GM21786 (cell line): ENCODE results near the gene MRPL17.
A peak's percentile ranks its signal among the peaks of the same experiment; 100 is the strongest.
"Not testable (repeated sequence)": the region's sequence is repeated elsewhere in the genome, so short reads cannot be mapped to it uniquely, and the experiment has no call there.

Experiments
- ATAC-seq: cut with Tn5 transposase; IDR thresholded peaks from one replicate; pipeline ENCODE4 v1.9.1; 2021; ENCODE audit not compliant: unreplicated experiment

The MRPL17 gene

GRCh38 chr11:6682936-6683861 is at the start of gene MRPL17:
TSS of gene MRPL17 (minus strand) at chr11:6683340. CDS start at chr11:6683296, 44 bp downstream.
- ATAC-seq: peak; percentile 93

- no peak for ATAC-seq
Measured at GRCh38 chr11:6727971-6728760, 45.0 kb upstream of the MRPL17 start.

GRCh38 chr11:6725386-6725896 is 42.3 kb upstream of the MRPL17 start:
- no peak for ATAC-seq

- no peak for ATAC-seq
Measured at GRCh38 chr11:6724013-6724412, 40.9 kb upstream of the MRPL17 start.

DNA sequence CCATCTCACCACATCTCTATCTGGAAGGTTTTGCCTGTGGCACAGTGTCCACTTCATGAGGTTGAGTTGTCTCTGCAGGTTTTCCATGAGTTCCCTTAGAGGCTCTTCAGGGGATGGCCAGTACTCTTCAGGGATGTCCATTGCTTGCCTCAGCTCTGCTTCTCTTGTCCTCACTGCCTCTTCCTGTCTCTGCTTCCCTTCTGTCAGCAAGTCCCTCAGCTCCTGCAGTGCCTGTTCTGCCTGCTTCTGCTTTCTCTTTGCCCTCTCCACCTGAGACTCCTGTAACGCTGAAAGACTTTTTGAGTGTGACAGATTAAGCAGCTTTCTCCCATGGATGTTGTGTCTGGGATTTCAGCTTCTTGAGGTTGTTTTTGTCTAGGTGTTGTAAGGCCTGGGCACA is 38.2 kb upstream of the MRPL17 start:
- ATAC-seq: no peak

DNA sequence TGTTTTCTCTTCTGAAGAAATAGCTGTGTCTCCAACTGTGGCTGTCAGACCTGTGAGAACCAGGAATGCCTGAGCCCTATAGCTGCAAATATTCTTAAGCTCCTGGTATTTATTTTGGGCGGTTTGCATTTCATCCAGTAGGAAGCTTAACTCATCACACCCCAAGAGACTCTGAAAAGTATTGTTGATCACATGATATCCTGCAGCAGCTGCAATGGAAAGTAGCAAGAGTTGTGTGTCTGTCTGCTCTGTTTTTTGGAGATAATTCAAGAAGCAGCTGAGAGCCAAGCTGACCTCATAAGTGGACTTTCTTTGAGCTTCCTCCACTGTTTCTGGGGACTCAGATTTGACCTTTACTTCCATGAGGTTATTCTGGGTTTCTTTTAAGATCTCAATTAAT is 36.4 kb upstream of the MRPL17 start:
- ATAC-seq: no peak

DNA sequence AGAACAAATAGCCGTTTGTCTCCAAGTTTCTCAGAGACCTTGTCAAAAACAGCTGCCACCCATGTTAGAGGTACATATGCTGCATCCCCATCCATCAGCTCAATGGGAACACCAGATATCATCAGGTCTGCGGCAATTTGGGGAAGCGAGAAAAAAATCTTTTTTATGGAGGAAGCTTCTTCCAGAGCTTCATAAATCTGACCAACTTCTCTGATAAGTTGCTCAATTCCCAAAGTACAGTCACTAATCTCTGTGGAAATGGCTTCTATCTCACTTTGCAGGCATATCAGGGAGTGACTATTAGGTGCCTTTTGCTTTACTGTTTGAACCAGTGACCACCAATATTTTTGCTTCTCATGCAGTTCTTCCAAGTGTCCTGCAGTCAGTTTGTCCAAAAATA is 34.3 kb upstream of the MRPL17 start:
- ATAC-seq: no peak

GRCh38 chr11:6711552-6711951 is 28.4 kb upstream of the MRPL17 start:
- ATAC-seq: not testable (repeated sequence)

- ATAC-seq: no peak
Measured at GRCh38 chr11:6708876-6709275, 25.7 kb upstream of the MRPL17 start.

DNA sequence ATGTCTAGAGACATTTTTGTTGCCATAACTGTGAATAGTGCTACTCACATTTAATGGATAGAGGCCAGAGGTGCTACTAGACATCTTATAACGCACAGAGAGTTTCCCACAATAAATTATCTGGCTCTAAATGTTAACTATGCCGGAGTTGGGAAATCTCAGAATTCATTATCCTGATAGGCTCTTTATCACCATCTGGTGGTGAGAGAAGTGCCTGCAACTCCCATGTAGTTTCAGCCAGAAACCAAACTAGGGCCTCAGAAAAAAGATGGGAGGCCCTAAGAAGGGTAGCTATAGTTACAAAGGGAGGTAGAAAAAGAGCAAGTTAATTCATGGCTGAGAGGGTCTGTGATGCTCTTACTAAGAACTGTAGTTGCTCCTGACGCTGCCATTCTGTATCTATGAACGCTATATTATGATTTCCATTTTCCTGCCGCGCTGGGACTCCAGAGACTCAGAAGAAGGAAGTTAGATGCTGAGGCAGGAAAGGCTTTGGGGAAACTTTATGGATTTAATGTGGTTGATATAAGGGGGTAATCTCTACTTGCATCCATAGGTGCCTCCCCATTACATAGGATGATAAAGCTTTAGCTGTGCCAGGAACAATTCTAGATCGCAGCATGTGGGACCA is 22.9 kb upstream of the MRPL17 start:
- no peak for ATAC-seq

DNA sequence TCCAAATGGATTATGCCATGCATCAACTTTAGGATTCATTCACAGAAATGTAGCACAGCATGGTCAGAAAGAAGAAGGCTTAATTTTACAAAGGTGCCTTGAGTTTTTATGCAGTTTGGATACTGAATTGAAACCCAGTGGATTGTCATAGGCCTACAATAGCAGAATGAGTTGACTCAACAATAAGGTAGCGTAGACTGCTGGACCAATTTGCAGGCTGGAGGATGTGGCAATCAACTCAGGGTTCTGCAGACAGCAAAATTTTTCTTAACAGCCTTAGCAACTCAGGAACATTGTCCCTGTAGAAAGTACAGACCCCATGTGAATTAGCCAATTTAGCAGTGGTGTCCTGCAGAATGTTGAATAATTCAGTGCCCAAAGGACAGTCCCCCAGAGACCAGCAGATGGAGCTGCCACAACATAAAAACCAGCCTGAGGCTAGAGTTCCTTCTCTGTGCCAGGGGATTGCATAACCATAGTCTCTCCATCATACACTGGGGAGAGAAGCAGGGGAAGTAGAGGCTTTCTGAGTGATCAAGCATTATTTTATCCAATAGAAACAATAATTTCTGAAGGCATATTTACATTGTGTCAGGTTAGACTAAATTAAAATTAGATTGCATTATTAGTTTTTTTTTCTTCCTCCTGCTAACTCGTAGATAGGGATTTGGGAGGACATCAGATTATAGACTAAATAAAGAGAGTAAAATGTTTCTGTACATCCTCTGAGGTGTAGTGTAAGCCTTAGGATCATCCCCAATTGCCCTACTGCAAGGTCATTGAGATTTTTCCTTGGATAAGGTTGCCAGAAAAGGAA is 20.3 kb upstream of the MRPL17 start:
- peak; percentile 56 for ATAC-seq

DNA sequence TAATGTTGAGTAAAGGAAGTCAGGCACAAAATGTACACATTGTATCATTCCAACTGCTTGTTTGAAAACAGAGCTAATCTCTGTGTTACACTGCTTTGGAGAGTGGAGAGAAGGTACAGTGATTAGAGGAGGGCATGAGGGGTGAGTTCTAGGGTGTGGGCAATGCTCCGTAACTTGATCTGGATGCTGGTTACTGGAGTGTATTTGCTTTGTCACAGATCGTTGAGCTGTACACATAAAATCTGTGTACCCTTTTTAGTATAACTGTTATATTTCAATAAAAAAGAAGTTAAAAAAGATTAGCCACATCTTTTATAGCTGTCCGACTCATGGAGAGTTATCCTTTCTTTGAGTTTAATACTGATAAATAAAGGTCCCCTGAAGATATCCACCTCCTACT is 18.8 kb upstream of the MRPL17 start:
- not testable (repeated sequence) for ATAC-seq

GRCh38 chr11:6695377-6695776 is 12.2 kb upstream of the MRPL17 start:
- no peak for ATAC-seq

DNA sequence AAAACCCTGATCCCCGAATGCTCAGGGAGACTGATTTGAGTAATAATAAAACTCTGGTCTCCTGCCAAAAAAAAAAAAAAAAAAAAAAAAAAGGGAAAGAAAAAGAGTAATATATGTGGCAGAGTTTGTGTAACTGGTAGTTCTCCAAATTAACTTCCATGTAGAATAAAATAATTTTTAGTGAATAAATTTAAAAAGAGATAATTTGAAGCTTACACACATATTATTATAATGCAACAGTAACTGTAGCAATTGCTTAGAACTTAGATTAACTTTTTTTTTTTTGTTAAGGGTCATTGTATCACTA is 11.0 kb upstream of the MRPL17 start:
- no peak for ATAC-seq

- no peak for ATAC-seq
Measured at GRCh38 chr11:6693342-6694228, 10.4 kb upstream of the MRPL17 start.

DNA sequence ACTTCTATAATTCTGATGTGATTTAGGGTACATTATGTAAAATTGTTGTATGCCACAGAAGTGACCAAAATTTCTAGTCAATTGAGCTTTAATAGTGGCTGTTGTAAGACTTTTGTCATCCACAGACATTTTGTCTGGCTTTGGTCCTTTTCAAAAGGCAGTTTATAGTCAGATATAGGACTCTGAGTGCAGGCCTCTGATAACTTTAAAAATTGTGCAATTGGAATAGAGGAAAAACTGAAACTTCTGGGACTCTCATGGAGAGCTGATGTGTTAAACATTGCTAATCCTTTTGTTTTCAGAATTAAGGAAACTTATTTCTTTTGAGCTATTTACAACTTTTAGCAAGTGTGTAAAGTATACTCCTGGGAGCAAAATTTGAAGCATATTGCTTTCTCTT is 9.0 kb upstream of the MRPL17 start:
- ATAC-seq: no peak

DNA sequence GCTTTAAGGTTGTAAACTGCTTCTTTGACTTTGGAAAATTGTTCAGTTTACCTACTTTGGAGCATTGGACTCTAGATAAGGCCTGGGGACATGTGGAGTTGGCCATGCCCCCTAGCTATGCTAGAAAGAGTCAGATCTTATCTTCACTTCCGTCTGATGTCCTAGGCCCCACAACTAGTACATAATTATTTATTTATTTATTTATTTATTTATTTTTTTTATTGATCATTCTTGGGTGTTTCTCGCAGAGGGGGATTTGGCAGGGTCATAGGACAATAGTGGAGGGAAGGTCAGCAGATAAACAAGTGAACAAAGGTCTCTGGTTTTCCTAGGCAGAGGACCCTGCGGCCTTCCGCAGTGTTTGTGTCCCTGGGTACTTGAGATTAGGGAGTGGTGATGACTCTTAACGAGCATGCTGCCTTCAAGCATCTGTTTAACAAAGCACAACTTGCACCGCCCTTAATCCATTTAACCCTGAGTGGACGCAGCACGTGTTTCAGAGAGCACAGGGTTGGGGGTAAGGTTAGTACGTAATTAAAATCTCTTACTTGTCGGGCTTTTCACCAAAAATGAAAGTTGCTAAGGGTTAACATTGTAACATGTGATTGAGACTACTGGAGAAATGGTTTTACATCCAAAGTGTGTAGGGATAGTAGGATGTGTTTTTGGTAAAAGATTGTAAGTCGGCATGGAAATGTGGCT is 7.4 kb upstream of the MRPL17 start:
- not testable (repeated sequence) for ATAC-seq

DNA sequence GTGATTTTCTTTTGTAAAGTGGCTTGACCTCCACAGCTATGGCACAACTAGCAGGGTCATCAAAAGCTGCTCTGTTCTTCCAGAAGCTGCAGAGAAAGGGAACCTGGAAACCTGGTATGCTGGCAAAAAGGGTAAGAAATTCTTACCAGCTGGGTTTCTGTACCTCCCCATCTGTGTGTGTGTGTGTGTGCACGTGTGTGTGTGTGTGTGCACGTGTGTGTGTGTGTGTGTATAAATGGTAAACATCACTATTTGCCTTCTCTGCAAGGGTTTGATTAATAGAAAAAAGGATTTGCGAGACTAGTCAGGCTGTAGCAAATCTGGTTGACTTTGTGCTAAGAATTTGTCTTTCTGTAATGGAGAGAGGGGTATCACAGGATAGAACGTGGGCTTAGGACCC is 4.7 kb upstream of the MRPL17 start:
- no peak for ATAC-seq

GRCh38 chr11:6686006-6686405 is 2.9 kb upstream of the MRPL17 start:
- ATAC-seq: no peak
